Smooth muscle cell (in vitro differentiated cells): ENCODE data around the gene ABCC10. TPM values are rescaled to one million over a fixed set of nuclear protein-coding genes. Genes with fewer than 3 reads are reported as not detected.

Experiments
- DNase-seq: peaks from one replicate; lab custom pipeline; 2025; ENCODE audit not compliant: unreplicated experiment; lab: John Stamatoyannopoulos, UW
- H2AFZ ChIP-seq: fragments of 200-600 bp; sonication (generic); 2 replicates; pipeline ENCODE4 v1.6.0; 2016; ENCODE audit warnings: antibody characterized with exemption, low read depth, mild to moderate bottlenecking
- H3F3A ChIP-seq: fragments of 200-600 bp; sonication (generic); 2 replicates; pipeline ENCODE4 v1.6.0; 2017; ENCODE audit warnings: antibody characterized with exemption, low read depth
- H3K27ac ChIP-seq: fragments of 200-600 bp; sonication (generic); 2 replicates; pipeline ENCODE4 v1.5.1; 2016; ENCODE audit warnings: low read depth, mild to moderate bottlenecking
- H3K27me3 ChIP-seq: fragments of 200-600 bp; sonication (generic); 2 replicates; pipeline ENCODE4 v1.6.1; 2016; ENCODE audit warnings: low read depth, mild to moderate bottlenecking
- H3K36me3 ChIP-seq: fragments of 200-600 bp; sonication (generic); 2 replicates; pipeline ENCODE4 v1.5.1; 2016; ENCODE audit warnings: low read depth
- H3K4me1 ChIP-seq: fragments of 200-600 bp; sonication (generic); 2 replicates; pipeline ENCODE4 v1.5.1; 2016; ENCODE audit warnings: low read depth
- H3K4me2 ChIP-seq: fragments of 200-600 bp; sonication (generic); 2 replicates; pipeline ENCODE4 v1.6.0; 2016; ENCODE audit warnings: mild to moderate bottlenecking
- H3K4me3 ChIP-seq: fragments of 200-600 bp; sonication (generic); 2 replicates; pipeline ENCODE4 v1.5.1; 2016; ENCODE audit warnings: mild to moderate bottlenecking
- H3K79me2 ChIP-seq: fragments of 200-600 bp; sonication (generic); 2 replicates; pipeline ENCODE4 v1.6.0; 2016; ENCODE audit warnings: low read depth, mild to moderate bottlenecking
- H3K9ac ChIP-seq: fragments of 200-600 bp; sonication (generic); 2 replicates; pipeline ENCODE4 v1.6.0; 2016; ENCODE audit warnings: low read depth
- H3K9me3 ChIP-seq: fragments of 200-600 bp; sonication (generic); replicated peaks from 2 replicates; pipeline ENCODE4 v1.5.1; 2016; ENCODE audit warnings: low read depth
- H4K20me1 ChIP-seq: fragments of 200-600 bp; sonication (generic); 2 replicates; pipeline ENCODE4 v1.6.0; 2016; ENCODE audit warnings: low read depth
- CTCF ChIP-seq: fragments of 200-600 bp; sonication (generic); IDR thresholded peaks from 2 replicates; pipeline ENCODE4 v1.5.1; 2017; ENCODE audit warnings: borderline replicate concordance, mild to moderate bottlenecking, antibody characterized with exemption; ENCODE audit not compliant: insufficient read depth, poor library complexity, severe bottlenecking
- WGBS: methylation state at CpG from one replicate; pipeline ENCODE4 v1.1.7; 2016; ENCODE audit warnings: low lambda C conversion rate; 5-methylcytosine and 5-hydroxymethylcytosine counted together
- polyA plus RNA-seq: library from polyadenylated mRNA; unstranded; fragments of >200 nt; fragmentation: Nextera tagmentation; extraction: Ambion mirVana; gene quantifications from 2 replicates; pipeline ENCODE4 v1.2.1, GENCODE V29; 2016
- total RNA-seq: library from RNA; depleted of rRNA; stranded (reverse); fragments of >200 nt; gene quantifications from 2 replicates; pipeline ENCODE4 v1.2.3, GENCODE V29; 2014

Gene ABCC10
- total and polyA plus RNA-seq, 2 experiments from 2014 or later, result 11.2 to 17.8 TPM

DNA sequence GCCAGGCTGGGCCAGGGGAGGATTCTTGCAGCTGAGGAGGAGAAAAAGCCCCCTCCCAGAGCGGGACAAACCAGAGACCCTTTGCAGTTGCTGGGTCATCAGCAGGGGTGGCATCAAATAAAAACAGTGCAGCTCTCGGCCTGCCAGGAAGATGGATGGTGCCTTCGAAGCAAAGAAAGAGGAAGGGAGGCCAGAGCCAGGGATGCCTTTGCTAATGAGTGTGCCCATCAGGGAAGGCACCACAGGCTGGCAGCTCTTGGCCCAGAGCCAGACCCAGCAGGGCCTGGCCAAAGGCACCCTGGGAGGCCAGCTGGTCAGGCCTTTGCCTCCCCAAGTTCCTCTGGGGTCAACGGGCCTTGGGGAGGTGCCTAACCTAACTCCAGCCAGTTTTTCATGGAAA lies 31.6 kb upstream of the ABCC10 start:
- Histone ChIP-seq H3K27ac (no peak overlapping the region), H2AFZ (no peak overlapping the region), H3K9ac (no peak overlapping the region), H3K27me3 (no peaks in the 10 kb centered on the region), H3K79me2 (no peaks in the 10 kb centered on the region), H3K4me2 (no peak overlapping the region), H3K4me1 (peaks cover 11% of the 10 kb centered on the region), H3K4me3 (no peak overlapping the region), H3K36me3 (no peaks in the 10 kb centered on the region), H3F3A (no peaks in the 10 kb centered on the region), H3K9me3 (no peaks in the 10 kb centered on the region), H4K20me1 (no peaks in the 10 kb centered on the region)
- WGBS, result 85% methylated on average over 4 of the region's 4 CpGs
- TF ChIP-seq CTCF, result no peak
- no peak for DNase-seq

DNA sequence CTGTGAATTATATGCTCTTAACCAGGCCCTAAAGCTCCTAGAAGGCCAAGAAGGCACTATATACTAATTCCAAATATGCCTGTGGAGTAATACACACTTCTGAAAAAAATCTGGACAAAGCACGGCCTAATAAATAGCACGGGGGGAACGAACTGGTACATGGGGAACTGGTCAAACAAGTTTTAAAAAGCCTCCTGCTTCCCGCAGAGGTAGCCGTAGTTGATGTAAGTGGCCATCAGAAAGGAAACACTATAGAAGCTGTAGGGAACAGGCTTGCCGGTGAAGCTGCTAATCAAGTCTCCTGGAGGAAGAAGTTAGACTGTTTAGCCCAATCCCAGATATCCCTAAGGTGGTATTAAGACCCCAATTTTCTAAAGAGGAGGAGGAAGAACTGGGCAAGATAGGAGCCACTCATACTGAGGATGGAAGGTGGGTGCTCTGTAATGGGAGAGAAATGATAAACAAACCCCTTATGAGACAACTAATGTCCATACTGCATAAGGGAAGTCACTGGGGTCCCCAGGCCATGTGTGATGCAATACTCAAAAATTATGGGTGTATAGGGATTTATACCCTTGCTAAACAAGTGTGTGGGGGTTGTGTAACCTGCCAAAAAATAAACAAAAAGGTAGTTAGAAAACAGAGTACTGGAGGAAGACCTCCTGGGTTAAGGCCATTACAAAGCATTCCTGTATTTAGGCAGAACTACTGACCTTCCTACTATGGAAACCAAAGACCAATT lies 30.8 kb upstream of the ABCC10 start:
- no peaks in the 10 kb centered on the region for H3K36me3 ChIP-seq
- H3K4me2 ChIP-seq, result no peak overlapping the region
- H4K20me1 ChIP-seq, result no peaks in the 10 kb centered on the region
- no peak overlapping the region for H2AFZ ChIP-seq
- H3F3A ChIP-seq, result no peaks in the 10 kb centered on the region
- H3K9ac ChIP-seq, result no peak overlapping the region
- no peak overlapping the region for H3K4me3 ChIP-seq
- no peaks in the 10 kb centered on the region for H3K79me2 ChIP-seq
- DNase-seq, result no peak
- H3K27ac ChIP-seq, result no peak overlapping the region
- no peaks in the 10 kb centered on the region for H3K27me3 ChIP-seq
- H3K4me1 ChIP-seq, result peaks cover 8% of the 10 kb centered on the region
- no peaks in the 10 kb centered on the region for H3K9me3 ChIP-seq
- TF ChIP-seq CTCF, result no peak
- 61% methylated on average over 6 of the region's 6 CpGs for WGBS

DNA sequence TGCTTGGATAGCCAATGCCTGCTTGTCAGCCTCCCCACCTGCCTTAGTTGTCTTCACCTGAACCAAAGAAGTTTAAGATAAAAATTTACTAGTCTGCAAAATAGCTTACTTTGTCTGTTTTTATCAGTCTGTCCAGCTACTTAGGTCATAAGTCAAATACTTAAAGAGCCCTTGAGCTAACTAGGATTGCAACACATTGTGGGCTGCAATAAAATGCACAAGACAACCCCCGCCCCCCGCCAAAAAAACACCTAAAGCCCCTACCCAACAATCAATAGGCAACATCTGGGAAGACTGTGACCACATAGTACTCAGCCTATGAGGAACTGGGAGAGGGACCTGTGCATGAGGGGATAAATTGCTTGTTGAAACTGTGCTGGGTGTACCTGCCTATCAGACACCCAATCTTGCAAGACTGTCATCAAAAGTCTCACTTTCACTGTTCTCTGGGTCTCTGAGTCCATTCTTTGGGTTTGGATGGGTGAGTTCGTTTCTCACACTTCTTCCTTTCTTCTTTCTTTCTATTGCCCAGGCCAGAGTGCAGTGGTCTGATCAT lies 27.3 kb upstream of the ABCC10 start:
- WGBS, result 90% methylated on average over 3 of the region's 3 CpGs
- H3K9me3 ChIP-seq, result no peaks in the 10 kb centered on the region

More for the DNA sequence above, 27.3 kb upstream of the ABCC10 start:
- TF ChIP-seq CTCF, result no peak
- Histone ChIP-seq H3F3A (no peaks in the 10 kb centered on the region), H2AFZ (no peak overlapping the region), H3K4me1 (no peaks in the 10 kb centered on the region), H3K4me3 (no peak overlapping the region), H3K27me3 (no peaks in the 10 kb centered on the region), H3K4me2 (no peak overlapping the region), H3K27ac (no peak overlapping the region), H3K36me3 (no peaks in the 10 kb centered on the region), H3K79me2 (no peaks in the 10 kb centered on the region), H4K20me1 (no peaks in the 10 kb centered on the region), H3K9ac (no peak overlapping the region)
- DNase-seq, result no peak
